NCI-H774 (cell line): Measurements from ENCODE around the gene MTA3.
A peak's percentile ranks its signal among the peaks of the same experiment; 100 is the strongest.
"Not testable (repeated sequence)": the region's sequence is repeated elsewhere in the genome, so short reads cannot be mapped to it uniquely, and the experiment has no call there.

Experiments
- DNase-seq: peaks from one replicate; lab custom pipeline; 2025; lab: John Stamatoyannopoulos, UW

MTA3 gene

GRCh38 chr2:42568401-42569115 is at the start of gene MTA3:
Gene MTA3 (plus strand): TSS chr2:42568632. CDS start chr2:42568746, 114 bp downstream.
- DNase-seq = peak; percentile 24

GRCh38 chr2:42519624-42520023 is 48.8 kb upstream of the MTA3 start:
- no peak for DNase-seq

- no peak for DNase-seq
These were observed 46.4 kb upstream of the MTA3 start for GRCh38 chr2:42522035-42522434.

GRCh38 chr2:42523341-42523740 is 45.1 kb upstream of the MTA3 start:
- no peak for DNase-seq

GRCh38 chr2:42532397-42532796 is 36.0 kb upstream of the MTA3 start:
- DNase-seq = no peak

- DNase-seq = no peak
These were observed 30.9 kb upstream of the MTA3 start for GRCh38 chr2:42537493-42537892.

- no peak for DNase-seq
These were observed 25.6 kb upstream of the MTA3 start for GRCh38 chr2:42542871-42543270.

- DNase-seq = no peak
These were observed 23.3 kb upstream of the MTA3 start for GRCh38 chr2:42545023-42545721.

- DNase-seq = no peak
These were observed 22.5 kb upstream of the MTA3 start for GRCh38 chr2:42545841-42546390.

GRCh38 chr2:42547014-42547413 is 21.4 kb upstream of the MTA3 start:
- no peak for DNase-seq

GRCh38 chr2:42547446-42548295 is 20.8 kb upstream of the MTA3 start:
- DNase-seq = no peak

GRCh38 chr2:42550870-42551269 is 17.6 kb upstream of the MTA3 start:
- no peak for DNase-seq

GRCh38 chr2:42554392-42554791 is 14.0 kb upstream of the MTA3 start:
- no peak for DNase-seq

- no peak for DNase-seq
These were observed 12.0 kb upstream of the MTA3 start for GRCh38 chr2:42556315-42556890.

- DNase-seq = no peak
These were observed 11.1 kb upstream of the MTA3 start for GRCh38 chr2:42557306-42557705.

GRCh38 chr2:42558827-42559226 is 9.6 kb upstream of the MTA3 start:
- DNase-seq = no peak

- not testable (repeated sequence) for DNase-seq
These were observed 8.3 kb upstream of the MTA3 start for GRCh38 chr2:42560133-42560532.

- DNase-seq = no peak
These were observed 7.5 kb upstream of the MTA3 start for GRCh38 chr2:42560899-42561298.

GRCh38 chr2:42562474-42563144 is 5.8 kb upstream of the MTA3 start:
- DNase-seq = no peak

- no peak for DNase-seq
These were observed 2.4 kb upstream of the MTA3 start for GRCh38 chr2:42566025-42566424.

- DNase-seq = no peak
These were observed 1.6 kb upstream of the MTA3 start for GRCh38 chr2:42566837-42567321.
